GM21528 (cell line): ENCODE data around the gene PLCB1.
A peak's percentile ranks its signal among the peaks of the same experiment; 100 is the strongest.

Source experiments
- ATAC-seq: cut with Tn5 transposase; IDR thresholded peaks from one replicate; pipeline ENCODE4 v1.9.1; 2021; ENCODE audit warnings: mild to moderate bottlenecking, moderate library complexity; ENCODE audit not compliant: unreplicated experiment, low FRiP score

The PLCB1 gene

DNA sequence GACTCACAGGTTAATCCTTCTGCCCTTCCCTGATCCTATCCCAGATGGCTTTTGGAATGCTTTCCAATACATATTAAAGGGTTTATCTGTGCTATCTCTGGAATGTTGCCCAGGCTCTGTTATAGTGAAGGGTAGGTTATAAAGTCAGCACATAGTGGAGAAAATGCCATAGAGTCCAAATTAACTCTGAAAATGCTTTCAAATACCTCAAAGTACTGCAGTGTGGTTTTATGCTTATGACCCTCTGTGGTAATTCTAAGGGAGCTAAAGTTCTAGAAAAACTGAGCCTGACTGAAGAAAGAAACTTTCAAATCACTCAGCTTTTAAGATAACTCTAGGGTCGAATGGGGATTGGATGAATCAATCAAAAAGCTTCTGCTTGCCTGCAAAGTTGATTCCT, 159.8 kb downstream of the PLCB1 start:
- no peak for ATAC-seq

DNA sequence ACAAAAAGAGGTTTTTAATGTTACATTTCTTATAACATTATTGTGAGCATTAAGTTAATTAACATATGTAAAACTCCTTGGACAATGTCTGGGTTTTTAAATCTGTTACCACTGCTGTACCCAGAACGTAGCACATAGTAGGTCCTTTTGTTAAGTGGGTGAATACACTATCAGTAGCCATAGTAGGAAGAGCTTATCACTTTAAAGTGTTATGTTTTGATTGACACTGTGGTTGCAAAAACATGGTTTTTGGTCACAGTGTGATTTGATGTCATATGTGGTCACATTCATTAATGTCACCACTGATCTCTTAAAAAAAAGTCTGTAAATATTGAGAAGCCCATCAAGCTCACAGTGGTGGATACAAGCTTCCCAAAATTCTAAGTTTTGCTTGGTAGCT, 160.7 kb downstream of the PLCB1 start:
- ATAC-seq, result no peak

DNA sequence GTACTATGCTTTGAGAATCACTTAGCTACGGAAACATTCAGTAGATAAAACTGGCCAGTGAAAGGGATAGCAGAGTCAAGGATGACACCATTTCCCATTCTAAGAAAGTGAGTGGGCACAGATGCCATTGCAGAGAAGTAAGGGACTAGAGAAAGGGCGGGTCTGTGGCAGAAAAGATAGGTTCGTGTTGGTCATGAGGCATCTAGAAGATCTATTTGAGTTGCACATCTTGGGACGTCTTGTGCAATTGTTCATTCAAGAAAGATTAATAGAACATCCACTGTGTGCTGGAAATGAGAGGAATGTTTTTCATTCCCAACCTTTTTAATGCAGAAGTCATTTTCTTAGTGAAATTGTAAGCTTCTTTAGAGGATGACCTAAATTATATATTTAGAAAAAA, 161.7 kb downstream of the PLCB1 start:
- ATAC-seq, result no peak

DNA sequence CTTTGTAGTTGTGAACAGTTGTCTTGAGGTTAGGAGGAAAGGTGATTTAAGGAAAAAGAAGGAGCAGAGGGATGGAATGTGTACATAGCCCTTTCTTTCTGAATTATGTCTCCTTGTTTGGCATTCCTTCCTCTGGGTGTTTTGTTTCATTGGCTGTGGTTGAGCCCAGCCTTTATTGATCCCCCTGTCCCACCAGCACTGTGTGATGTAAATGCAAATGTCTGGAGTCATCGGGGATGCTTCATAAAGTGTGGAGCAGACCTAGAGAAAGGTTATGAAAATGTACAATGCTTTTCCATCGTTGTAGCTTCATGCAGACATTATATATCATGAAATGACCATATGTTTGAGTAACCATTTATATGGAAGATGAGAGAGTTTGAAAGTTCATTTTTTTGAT, 164.5 kb downstream of the PLCB1 start:
- no peak for ATAC-seq

DNA sequence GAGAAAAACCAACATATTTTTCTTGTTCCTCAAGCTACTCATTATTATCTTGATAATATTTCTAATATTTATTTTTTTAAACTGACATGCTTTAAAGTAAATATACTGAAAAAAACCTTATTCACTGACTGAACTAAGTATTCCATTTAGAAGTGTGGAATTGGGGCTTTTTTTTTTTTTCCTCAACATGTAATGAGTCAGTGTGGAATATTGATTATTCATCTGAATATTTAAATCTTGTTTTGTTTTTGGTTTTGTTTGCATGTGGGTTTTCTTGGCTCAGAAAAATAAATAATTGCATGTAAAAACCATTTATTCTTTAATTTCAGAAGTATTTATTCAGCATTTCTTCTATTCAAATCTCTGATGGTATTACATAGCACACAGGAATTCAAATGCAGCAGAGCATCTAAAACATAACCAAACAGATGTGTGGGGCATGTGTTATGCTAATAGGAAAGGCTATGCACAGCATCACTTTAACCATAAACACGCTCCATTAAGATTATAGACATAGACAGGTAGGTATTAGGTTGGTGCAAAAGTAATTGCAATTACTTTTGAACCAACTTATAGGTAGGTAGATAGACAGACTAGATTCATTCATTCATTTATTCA, 166.5 kb downstream of the PLCB1 start:
- ATAC-seq, result no peak

DNA sequence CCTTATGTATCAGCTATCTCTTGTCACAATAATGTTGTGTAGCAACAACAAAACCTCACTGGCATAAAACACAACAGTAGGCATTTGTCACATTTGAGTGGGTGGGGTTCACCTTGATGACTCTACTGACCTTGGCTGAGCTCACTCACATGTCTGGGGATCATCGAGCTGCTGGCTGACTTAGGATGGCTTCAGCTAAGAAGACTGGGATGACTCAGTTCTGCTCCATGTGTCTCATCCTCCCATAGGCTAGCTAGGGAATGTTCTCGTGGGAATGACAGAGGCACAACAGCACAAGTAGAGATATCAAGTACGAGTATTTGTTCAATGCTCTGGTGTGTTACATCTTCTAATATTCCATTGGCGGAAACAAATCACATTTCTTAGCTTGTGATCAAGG, 167.9 kb downstream of the PLCB1 start:
- ATAC-seq, result no peak

DNA sequence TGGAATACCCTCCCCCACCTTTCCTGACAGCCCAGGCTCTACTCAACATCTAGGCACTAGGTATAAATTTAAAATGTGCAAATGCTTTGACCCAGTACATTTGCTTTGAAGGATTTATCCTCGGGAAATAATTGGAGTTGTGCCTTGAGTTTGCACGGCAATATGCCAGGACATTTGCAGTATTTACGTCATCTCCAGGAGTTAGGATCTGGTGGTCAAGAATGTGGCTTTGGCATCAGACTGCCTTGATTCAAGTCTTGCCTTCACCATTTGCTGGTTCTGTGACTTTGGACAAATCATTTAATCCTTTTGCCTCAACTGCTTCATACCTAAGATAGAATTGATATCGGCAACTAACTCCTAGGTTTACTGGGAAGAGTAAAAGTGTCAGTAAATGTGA, 169.6 kb downstream of the PLCB1 start:
- no peak for ATAC-seq

DNA sequence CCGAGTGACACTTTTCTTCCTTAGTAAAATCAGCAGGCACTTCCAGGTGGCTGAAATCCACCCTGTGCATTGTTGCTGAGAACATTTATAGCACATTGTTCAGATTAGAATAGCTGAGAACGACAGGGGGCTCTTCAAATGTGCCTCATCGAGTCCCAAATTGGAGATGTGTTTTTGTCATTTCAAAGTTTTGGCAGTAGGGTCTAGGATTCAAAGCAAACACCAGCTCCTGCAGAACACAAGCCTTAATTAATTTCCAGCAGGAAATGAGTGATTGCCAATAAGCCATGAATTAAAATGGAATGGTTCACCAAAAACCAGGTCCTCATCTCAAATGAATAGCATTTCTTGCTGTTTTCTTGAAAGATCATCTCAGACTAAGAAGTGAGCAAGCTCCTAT, 171.6 kb downstream of the PLCB1 start:
- ATAC-seq, result no peak

DNA sequence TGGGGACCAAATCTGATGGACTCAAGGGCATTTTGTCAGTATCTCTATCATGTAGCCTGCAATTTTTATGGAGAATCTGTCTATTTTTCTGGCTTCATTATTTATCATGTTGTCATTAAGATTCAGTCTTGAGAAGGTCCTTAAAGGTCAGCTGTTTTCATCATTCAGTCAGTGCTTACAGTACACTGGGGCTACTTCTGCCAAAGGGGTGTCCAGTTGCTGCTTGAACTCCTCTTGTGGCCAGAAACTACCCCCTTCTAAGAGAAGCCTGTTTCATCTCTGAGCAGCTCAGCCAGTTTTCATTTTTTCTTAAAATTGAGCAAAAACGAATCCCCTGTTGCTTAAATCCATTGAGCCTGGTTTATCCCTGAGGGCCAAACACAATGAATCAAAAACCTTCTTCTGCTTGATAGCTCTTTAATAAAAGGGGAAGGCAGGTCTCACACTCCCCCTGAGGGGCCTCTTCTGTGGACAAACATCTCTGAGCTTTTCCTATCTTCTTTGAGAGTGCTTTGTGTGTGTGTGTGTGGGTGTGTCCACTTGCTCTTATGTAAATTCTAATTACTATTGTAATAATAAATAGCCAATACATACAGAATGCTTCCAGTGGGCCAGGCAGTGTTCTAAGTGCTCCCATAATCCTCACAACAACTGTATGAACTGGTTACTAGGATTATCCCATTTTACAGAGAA, 172.2 kb downstream of the PLCB1 start:
- no peak for ATAC-seq

DNA sequence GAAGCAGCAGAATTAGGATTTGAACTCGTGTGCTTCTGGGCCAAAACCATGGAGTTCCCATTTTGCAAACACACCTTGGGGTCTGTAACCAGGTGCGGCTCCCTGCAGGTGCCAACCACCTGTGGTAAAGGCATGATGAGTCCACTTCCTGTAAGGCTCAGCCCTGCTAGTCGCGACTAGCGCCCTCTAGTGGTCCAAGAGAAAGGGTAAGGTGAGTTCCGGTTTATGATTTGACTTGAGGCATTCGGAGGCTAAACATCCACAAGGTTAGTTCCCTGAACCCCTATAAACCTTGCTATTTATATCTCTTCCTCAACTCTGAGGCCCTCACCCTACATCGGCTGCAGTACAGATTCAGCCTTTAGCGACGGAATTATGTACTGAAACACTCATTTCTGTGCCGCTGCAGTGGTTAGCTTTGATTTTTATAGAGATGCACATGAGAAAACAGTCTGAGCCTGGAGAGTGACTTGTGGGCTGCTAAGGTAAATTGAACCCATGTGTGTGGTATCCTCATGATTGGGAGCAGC, 173.4 kb downstream of the PLCB1 start:
- ATAC-seq, result peak; percentile 97

DNA sequence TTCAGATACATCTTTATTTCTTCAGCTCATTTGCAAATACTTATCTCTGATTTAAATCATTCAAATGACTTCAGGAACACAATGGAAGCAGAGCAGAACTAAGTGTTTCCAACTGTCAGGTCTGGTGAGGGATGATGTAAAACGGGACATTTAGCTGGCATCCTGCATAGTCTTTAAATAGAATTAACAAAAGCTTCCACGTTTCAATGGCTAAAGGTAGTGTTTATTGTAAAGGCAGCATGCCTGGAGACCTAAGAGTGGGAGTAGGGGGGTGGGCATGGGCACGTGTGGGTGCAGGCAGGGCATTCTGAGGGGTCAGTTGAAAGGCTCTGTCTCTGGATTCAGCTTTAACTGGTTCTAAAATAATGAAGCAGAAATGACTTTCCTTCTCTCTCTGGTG, 174.9 kb downstream of the PLCB1 start:
- ATAC-seq, result no peak

DNA sequence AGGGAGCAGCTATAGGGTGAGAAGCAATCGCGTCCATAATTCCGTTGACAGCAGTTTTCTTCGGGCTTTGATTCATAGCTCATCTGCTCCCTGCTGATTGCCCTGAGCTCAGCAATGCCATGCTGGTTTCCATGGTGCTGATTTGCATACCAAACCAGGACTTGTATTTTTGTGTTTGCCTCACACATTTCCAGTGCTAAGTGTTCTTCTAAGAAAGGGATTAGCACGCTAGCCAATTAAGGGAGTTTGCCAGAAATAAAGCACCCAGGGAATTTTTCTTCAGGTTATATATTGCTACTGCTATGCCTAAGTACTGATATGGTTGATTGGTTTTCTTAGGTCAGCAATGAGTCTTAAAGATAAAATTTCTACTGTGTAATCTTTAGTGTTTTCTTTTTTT, 177.6 kb downstream of the PLCB1 start:
- ATAC-seq, result no peak

DNA sequence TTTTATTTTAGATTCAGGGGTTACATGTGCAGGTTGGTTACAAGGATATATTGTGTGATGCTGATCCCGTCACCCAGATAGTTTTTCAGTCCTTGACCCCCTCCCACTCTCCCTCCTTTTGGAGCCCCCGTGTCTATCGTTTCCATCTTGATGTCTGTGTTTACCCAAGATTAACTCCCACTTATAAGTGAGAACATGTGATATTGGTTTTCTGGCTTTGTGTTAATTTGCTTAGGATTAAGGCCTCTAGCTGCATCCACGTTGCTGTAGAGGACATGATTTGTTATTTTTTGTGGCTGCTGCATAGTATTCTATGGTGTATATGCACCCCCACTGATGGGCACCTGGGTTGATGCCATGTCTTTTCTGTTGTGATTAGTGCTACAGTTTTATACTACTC, 178.6 kb downstream of the PLCB1 start:
- no peak for ATAC-seq

DNA sequence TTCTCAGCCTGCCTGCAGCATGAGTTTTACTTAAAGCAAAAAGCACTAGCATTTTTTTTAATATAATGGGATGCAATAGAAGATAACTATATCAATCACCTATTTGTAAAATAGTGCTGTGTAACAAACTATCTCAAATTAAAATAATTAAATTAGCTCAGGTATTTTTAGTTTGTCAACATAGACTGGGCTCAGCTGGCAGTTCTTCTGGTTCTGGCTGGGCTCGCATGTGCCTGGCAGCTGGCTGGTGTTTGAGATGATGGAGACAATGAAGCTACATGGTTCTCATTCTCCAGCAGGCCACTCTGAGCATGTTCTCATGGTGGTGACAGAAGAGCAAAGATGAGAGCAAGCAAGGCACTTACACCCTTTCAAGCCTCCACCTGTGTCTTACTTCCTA, 181.0 kb downstream of the PLCB1 start:
- ATAC-seq, result no peak

DNA sequence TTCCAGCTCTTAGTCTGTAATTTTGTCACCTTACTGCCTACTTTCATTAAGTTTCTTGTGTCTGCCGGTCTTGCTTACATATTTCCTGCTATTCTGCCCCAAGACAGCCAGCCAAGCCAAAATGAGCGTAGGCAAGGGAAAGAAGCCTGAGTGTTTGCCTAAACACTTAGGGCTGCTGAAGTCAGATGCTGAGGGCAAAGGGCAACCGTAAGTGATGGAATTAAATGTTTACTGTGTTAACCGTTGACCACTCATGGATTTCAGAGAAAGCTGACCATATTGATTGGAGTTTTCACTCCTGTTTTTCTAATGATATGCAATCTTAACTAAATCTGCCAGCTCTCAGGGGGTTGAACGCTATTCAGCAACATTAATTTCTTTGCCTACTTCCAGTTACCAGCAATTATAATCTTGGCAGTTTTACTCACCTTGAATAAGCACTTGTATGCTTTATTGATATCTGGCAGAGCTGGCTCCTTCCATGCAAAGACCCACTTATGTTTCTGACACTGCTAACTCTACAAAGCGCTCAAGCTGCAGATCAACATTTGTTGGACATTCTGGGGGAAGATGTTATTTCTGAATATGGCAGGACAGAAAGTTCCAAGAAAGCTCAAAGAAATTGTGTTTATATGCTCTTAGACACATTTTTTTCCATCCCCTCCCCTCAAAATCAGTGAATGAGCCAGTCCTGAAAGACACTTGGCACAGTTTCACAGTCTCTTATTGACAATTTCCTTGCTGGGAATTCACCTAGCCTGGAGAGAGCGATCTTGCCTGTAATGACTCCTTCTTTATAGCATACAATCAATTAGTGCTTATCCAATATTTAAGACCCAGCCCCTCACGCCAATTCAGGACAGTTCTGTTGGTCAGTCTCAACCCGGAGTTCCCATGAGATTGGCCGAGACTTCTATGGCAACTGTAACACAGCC, 183.8 kb downstream of the PLCB1 start:
- no peak for ATAC-seq

DNA sequence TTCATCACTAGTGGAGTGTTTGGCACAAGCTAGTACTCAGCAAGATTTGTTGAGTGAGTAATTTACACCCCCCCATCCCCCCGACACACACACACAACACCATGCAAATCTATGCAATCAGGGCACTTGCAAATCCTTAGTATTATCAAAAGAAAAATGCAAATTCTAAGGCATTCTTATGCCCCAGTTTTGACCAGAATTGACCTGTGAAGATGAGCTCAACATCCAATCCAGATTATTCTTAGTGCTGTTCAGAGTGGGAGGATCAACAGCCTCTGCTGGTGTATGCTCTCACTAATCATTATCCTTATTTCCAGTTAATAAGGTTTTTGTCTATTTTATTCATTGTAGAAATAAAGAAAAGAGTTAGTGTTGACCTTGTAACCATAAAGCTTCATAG, 185.4 kb downstream of the PLCB1 start:
- no peak for ATAC-seq

DNA sequence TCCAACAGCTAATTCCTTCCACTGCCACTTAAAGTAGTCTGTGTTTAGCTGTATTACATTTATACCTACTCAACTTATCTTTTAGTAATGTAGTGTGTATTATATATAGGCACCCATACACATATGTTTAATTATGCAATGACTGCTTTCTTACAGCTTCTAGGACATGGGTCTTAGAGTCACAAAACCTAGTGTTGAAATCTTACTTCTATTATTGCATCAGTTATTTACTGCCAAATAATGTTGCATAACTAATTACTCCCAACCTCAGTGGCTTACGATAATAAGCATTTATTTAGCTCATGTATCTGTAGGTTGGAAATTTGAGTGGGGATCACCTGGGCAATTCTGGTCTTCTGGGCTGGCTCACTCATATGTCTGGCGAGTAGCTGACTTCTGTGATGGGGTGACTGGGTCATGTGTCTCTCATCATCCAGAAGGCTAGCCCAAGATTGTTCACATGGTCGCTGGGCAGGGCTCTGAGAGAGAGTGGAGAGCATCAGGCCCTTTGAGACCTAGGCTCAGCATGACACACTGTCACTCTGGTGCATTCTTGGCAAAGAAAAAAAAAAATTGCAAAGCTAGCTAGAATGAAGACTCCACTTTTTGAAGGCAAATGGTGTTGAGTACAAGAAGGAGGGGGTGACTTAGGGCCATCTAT, 187.0 kb downstream of the PLCB1 start:
- no peak for ATAC-seq

DNA sequence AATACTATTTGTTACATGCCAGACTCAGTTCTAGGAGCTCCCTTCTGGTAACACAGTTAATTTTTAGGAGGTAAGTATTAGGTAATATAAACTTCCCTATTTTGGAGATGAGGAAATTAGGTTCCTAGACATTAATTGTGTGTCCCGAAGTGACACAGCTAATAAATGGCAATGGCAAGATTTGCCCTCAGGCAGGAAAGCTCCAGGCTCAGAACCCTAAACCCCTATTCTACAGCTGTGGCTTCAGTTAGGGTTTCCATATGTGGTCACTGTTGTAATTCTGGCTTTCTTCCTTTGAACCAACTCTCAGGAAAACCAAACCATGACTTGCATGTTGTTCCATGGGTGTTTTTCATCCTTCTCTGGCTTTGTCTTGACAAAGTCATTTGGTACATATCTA, 188.2 kb downstream of the PLCB1 start:
- no peak for ATAC-seq

DNA sequence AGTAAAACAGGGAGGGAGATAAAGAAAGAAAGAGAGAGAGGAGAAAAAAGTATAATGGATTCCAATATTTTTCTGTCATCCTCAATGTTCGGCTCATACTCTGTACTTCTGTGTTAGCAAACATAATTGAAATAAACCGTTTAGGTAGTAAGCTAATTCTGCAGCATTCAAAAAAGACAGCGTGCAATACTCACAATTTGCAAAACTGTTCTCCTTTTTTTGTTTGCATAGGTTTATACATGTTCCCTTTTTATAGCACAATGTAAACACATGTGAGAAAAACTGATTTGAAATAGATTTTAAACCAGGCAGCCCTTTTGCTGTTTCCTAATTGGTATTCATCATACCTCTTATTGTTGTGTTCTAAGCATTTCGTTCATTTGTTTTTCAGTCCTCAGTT, 188.9 kb downstream of the PLCB1 start:
- ATAC-seq, result no peak

DNA sequence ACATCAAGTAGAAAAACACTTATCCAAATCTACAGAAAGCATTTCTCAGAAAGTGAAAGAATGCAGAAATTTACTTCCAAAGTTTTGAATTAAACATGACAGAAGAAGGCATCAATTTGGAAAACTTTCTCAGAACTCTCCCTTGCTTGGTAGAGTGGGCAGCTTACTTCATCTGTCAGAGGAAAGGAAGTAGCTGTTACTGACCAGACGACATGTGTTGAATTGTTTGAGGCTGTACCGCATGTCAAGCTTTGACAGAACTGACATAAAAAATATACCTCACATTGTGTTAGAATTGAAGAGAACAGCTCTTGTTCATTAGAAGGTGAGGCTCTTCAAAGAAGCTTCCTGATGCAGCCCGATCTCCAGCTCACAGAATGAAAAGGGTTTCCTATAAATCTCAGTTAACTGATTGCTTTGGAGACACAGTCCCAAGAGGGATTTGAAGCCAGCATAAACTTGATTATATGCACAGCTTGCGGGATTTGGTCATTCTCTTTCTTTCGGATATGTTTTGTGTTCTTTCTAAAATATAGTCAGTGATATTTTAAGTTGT, 190.7 kb downstream of the PLCB1 start:
- no peak for ATAC-seq
